Neural progenitor cell (in vitro differentiated cells): ENCODE data around the gene ARHGAP15. TPM values are rescaled to one million over a fixed set of nuclear protein-coding genes. Genes with fewer than 3 reads are reported as not detected.

ENCODE experiments used
- DNase-seq: peaks from one replicate; pipeline ENCODE4 v3.0.0-alpha.2; 2016; ENCODE audit warnings: low spot score
- H2AFZ ChIP-seq: fragments of 200-600 bp; sonication (generic); replicated peaks from 2 replicates; pipeline ENCODE4 v1.6.1; 2016; ENCODE audit warnings: antibody characterized with exemption
- H3F3A ChIP-seq: fragments of 200-600 bp; sonication (generic); 2 replicates; pipeline ENCODE4 v1.6.1; 2016; ENCODE audit warnings: antibody characterized with exemption, low read depth
- H3K27ac ChIP-seq: fragments of 200-600 bp; sonication (generic); 2 replicates; pipeline ENCODE4 v1.5.1; 2016; ENCODE audit warnings: mild to moderate bottlenecking
- H3K27me3 ChIP-seq: fragments of 200-600 bp; sonication (generic); 2 replicates; pipeline ENCODE4 v1.6.1; 2016; ENCODE audit warnings: mild to moderate bottlenecking, moderate library complexity
- H3K36me3 ChIP-seq: fragments of 200-600 bp; sonication (generic); 2 replicates; pipeline ENCODE4 v1.5.1; 2016
- H3K4me1 ChIP-seq: fragments of 200-600 bp; sonication (generic); 2 replicates; pipeline ENCODE4 v1.6.1; 2016; ENCODE audit warnings: mixed run types
- H3K4me2 ChIP-seq: fragments of 200-600 bp; sonication (generic); 2 replicates; pipeline ENCODE4 v1.6.1; 2016
- H3K4me3 ChIP-seq: fragments of 200-600 bp; sonication (generic); 2 replicates; pipeline ENCODE4 v1.5.1; 2016
- H3K79me2 ChIP-seq: fragments of 200-600 bp; sonication (generic); 2 replicates; pipeline ENCODE4 v1.6.1; 2016; ENCODE audit warnings: low read depth
- H3K9ac ChIP-seq: fragments of 200-600 bp; sonication (generic); 2 replicates; pipeline ENCODE4 v1.6.1; 2016
- H3K9me3 ChIP-seq: fragments of 200-600 bp; sonication (generic); 2 replicates; pipeline ENCODE4 v1.5.1; 2016; ENCODE audit warnings: low read depth
- H4K20me1 ChIP-seq: fragments of 200-600 bp; sonication (generic); 2 replicates; pipeline ENCODE4 v1.6.1; 2016; ENCODE audit warnings: low read depth
- H3K27ac Mint-ChIP-seq: 3 replicates; pipeline ENCODE4 v1.8.0; 2021; ENCODE audit warnings: mixed read lengths
- H3K27me3 Mint-ChIP-seq: 2 replicates; pipeline ENCODE4 v1.8.0; 2022; ENCODE audit warnings: low read depth, mild to moderate bottlenecking, inconsistent platforms, moderate library complexity, mixed read lengths; ENCODE audit not compliant: insufficient read depth
- H3K36me3 Mint-ChIP-seq: 3 replicates; pipeline ENCODE4 v1.8.0; 2021; ENCODE audit warnings: mixed read lengths
- H3K4me1 Mint-ChIP-seq: 3 replicates; pipeline ENCODE4 v1.8.0; 2021; ENCODE audit warnings: mixed read lengths
- H3K4me3 Mint-ChIP-seq: 3 replicates; pipeline ENCODE4 v1.8.0; 2021; ENCODE audit warnings: mild to moderate bottlenecking, moderate library complexity, mixed read lengths
- H3K9me3 Mint-ChIP-seq: 3 replicates; pipeline ENCODE4 v1.8.0; 2020; ENCODE audit warnings: mixed read lengths
- EZH2 ChIP-seq: fragments of 200-600 bp; sonication (generic); IDR thresholded peaks from 2 replicates; pipeline ENCODE4 v1.6.1; 2017; ENCODE audit warnings: antibody characterized with exemption, mild to moderate bottlenecking, moderate library complexity
- EZH2phosphoT487 ChIP-seq: fragments of 200-600 bp; sonication (generic); IDR thresholded peaks from 2 replicates; pipeline ENCODE4 v1.6.1; 2017; ENCODE audit warnings: antibody characterized with exemption
- total RNA-seq: library from RNA; depleted of rRNA; stranded (reverse); fragments of >200 nt; gene quantifications from 2 replicates; pipeline ENCODE4 v1.2.3, GENCODE V29; 2015; ENCODE audit warnings: low replicate concordance
- TF ChIP-seq, protein P1 (sequence below): fragments of 200-600 bp; sonication (generic); IDR thresholded peaks from 2 replicates; pipeline ENCODE4 v1.5.1; 2017; ENCODE audit warnings: antibody characterized with exemption, mild to moderate bottlenecking

The ARHGAP15 gene
- total RNA-seq, 1 donor from 2014 or later, result 5.9 TPM

DNA sequence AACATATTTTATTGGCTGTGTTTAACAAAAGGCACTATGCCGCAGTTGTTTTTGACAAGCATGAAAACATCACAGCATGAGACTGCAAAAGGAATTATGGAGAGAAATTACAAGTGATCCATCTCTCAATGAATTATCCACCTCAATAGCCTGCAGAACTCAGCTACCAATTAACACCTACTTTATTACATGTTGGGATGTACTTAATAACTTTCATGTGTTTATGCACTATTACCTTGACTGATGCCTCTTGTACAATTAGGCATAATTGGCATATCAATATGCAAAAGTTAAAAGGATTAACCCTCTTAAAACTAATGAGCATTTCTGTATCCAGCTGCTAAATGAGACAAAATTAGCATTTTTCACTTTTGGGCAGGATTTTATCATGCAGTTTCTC, 27.8 kb downstream of the ARHGAP15 start:
- Histone ChIP-seq H2AFZ (no peak overlapping the region), H3K27me3 (no peaks in the 10 kb centered on the region), H3F3A (no peaks in the 10 kb centered on the region), H3K4me2 (no peak overlapping the region), H3K27ac (no peak overlapping the region), H3K4me1 (peaks cover 10% of the 10 kb centered on the region), H3K9ac (no peak overlapping the region), H3K79me2 (no peaks in the 10 kb centered on the region), H3K36me3 (no peaks in the 10 kb centered on the region), H3K4me3 (no peak overlapping the region), H3K9me3 (no peaks in the 10 kb centered on the region), H4K20me1 (no peaks in the 10 kb centered on the region)
- H3K4me1 Mint-ChIP-seq, result peaks cover 2% of the 10 kb centered on the region
- H3K9me3 Mint-ChIP-seq, result no peaks in the 10 kb centered on the region
- no peak overlapping the region for H3K4me3 Mint-ChIP-seq
- TF ChIP-seq EZH2phosphoT487, result no peak
- TF ChIP-seq, protein P1, sequence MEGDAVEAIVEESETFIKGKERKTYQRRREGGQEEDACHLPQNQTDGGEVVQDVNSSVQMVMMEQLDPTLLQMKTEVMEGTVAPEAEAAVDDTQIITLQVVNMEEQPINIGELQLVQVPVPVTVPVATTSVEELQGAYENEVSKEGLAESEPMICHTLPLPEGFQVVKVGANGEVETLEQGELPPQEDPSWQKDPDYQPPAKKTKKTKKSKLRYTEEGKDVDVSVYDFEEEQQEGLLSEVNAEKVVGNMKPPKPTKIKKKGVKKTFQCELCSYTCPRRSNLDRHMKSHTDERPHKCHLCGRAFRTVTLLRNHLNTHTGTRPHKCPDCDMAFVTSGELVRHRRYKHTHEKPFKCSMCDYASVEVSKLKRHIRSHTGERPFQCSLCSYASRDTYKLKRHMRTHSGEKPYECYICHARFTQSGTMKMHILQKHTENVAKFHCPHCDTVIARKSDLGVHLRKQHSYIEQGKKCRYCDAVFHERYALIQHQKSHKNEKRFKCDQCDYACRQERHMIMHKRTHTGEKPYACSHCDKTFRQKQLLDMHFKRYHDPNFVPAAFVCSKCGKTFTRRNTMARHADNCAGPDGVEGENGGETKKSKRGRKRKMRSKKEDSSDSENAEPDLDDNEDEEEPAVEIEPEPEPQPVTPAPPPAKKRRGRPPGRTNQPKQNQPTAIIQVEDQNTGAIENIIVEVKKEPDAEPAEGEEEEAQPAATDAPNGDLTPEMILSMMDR, result no peak
- TF ChIP-seq EZH2, result no peak
- no peaks in the 10 kb centered on the region for H3K27me3 Mint-ChIP-seq
- H3K27ac Mint-ChIP-seq, result no peak overlapping the region
- no peaks in the 10 kb centered on the region for H3K36me3 Mint-ChIP-seq
- DNase-seq, result no peak

DNA sequence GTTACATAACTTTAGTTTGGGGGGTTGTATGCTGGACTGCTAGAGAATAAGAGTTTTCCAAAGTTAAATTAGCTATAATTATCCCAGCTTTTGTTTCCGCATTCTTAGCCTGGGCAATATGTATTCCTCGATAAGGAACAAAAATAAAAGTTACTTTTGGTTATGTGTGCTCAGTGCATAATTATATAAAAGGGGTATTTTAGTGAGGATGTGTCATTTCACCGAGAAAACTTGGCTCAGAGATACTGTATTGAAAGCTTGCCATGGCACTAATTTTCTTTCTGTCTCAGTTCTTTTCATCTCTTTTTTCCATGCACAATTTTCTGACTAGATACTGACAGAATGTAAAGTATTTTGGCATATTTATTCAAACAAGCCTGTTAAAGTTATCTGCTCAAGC, 28.2 kb downstream of the ARHGAP15 start:
- no peaks in the 10 kb centered on the region for H3K36me3 Mint-ChIP-seq

DNA sequence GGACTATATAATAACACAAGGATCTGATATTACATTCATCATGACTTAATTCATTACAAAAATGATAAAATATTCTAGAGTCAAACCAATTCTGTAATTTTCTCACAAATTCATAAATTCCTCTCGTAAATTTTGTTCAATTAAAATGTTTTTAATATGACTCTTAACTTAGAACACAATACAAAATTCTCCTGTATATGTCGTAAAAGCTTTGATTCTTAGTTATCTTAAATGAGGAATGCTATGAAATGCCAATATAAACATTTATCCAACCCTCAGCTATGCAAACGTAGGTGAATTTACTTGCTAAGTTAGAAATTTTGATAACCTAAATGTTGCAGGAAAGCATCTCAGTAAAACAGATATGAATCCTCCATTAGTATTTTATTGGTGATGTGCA, 28.9 kb downstream of the ARHGAP15 start:
- no peaks in the 10 kb centered on the region for H3K79me2 ChIP-seq
- Mint-ChIP-seq H3K36me3 (no peaks in the 10 kb centered on the region), H3K27ac (no peak overlapping the region), H3K4me1 (peaks cover 2% of the 10 kb centered on the region), H3K9me3 (no peaks in the 10 kb centered on the region), H3K27me3 (no peaks in the 10 kb centered on the region), H3K4me3 (no peak overlapping the region)
- H3K4me1 ChIP-seq, result peaks cover 10% of the 10 kb centered on the region
- H3K27me3 ChIP-seq, result no peaks in the 10 kb centered on the region
- no peak overlapping the region for H3K4me3 ChIP-seq
- DNase-seq, result no peak
- H3K9me3 ChIP-seq, result no peaks in the 10 kb centered on the region
- TF ChIP-seq, protein P1, result no peak
- TF ChIP-seq EZH2phosphoT487 (no peak), EZH2 (no peak)
- no peak overlapping the region for H2AFZ ChIP-seq
- H3K9ac ChIP-seq, result no peak overlapping the region
- H3K4me2 ChIP-seq, result no peak overlapping the region
- H3K27ac ChIP-seq, result no peak overlapping the region
- H4K20me1 ChIP-seq, result no peaks in the 10 kb centered on the region
- H3F3A ChIP-seq, result no peaks in the 10 kb centered on the region
- no peaks in the 10 kb centered on the region for H3K36me3 ChIP-seq

More for the DNA sequence above, 28.2 kb downstream of the ARHGAP15 start:
- Mint-ChIP-seq H3K4me1 (peaks cover 2% of the 10 kb centered on the region), H3K4me3 (no peak overlapping the region), H3K27me3 (no peaks in the 10 kb centered on the region), H3K9me3 (no peaks in the 10 kb centered on the region), H3K27ac (no peak overlapping the region)
- no peaks in the 10 kb centered on the region for H3K9me3 ChIP-seq
- TF ChIP-seq EZH2phosphoT487 (no peak), EZH2 (no peak)
- TF ChIP-seq, protein P1, result no peak
- H2AFZ ChIP-seq, result no peak overlapping the region
- peaks cover 10% of the 10 kb centered on the region for H3K4me1 ChIP-seq
- no peak overlapping the region for H3K4me3 ChIP-seq
- H3F3A ChIP-seq, result no peaks in the 10 kb centered on the region
- DNase-seq, result no peak
- H3K27me3 ChIP-seq, result no peaks in the 10 kb centered on the region
- no peak overlapping the region for H3K4me2 ChIP-seq
- no peaks in the 10 kb centered on the region for H4K20me1 ChIP-seq
- no peak overlapping the region for H3K9ac ChIP-seq
- H3K27ac ChIP-seq, result no peak overlapping the region
- no peaks in the 10 kb centered on the region for H3K36me3 ChIP-seq
- H3K79me2 ChIP-seq, result no peaks in the 10 kb centered on the region
